Measurements from ENCODE around the gene MPZL1. TPM values are rescaled to one million over a fixed set of nuclear protein-coding genes. Genes with fewer than 3 reads are reported as not detected.

The MPZL1 gene
- total and polyA plus RNA-seq, 2 donors (not counting 3 experiments of a cell fraction or from before 2014, with no cell fraction given): 41.7 to 99.1 TPM

GRCh38 chr1:167722152-167722869 is 529 bp downstream of the MPZL1 start:
- peak overlapping the region; percentile 100 for H3K4me2 ChIP-seq (ENCODE audit: insufficient read depth, low read length)
- no peaks in the 10 kb centered on the region for H3K9me3 ChIP-seq (replicated peaks; ENCODE audit: control insufficient read depth, insufficient read depth, low read length)
- dilution Hi-C loops (cut with MboI; ENCODE audit: extremely low pct_ligation_motif_present, low sequenced_read_pairs) (no loop called here), intact Hi-C loops (cut with micrococcal nuclease) (loop anchor here (2.0 to 5.0 kb wide), 2 partner anchors 415 to 502 kb away; partner anchors contain the start of genes GPR161 and POU2F1)
- FAIRE-seq (no peak), DNase-seq (ENCODE audit: low read depth, low spot score) (peak; percentile 52)
- ChIA-PET CTCF (interaction anchor here (0.7 to 2.1 kb wide), 7 partner anchors 23 to 363 kb away, joined by 3 to 29 read pairs (median 8); no protein-coding TSS in a partner anchor), POLR2A (no interaction called here)
- peak overlapping the region; percentile 55 for H3K9ac ChIP-seq (replicated peaks; ENCODE audit: extremely low read depth, insufficient read depth, low read length)
- H3K27ac ChIP-seq (ENCODE audit: insufficient read depth, low read depth, low read length): peak overlapping the region; percentile 72
- no peak for TF ChIP-seq FOS (IDR thresholded peaks at IDR 0.05; ENCODE audit: borderline replicate concordance, insufficient read depth, low read length)
- TF ChIP-seq JUN (IDR thresholded peaks at IDR 0.05; ENCODE audit: borderline replicate concordance, insufficient read depth, insufficient read length, low read depth): no peak
- no peak for TF ChIP-seq POLR2A (IDR thresholded peaks at IDR 0.05; ENCODE audit: low read depth, low read length)
- peak overlapping the region; percentile 59 to 97 (median 72) for H3K4me3 ChIP-seq (replicated peaks in 1 of 3; ENCODE audit: insufficient read depth in 1 of 3, low read depth in 1 of 3, low read length in 3 of 3)
- no peaks in the 10 kb centered on the region for H3K36me3 ChIP-seq (ENCODE audit: control insufficient read depth in 2 of 2, extremely low read depth in 1 of 2, insufficient read depth in 2 of 2, low read length in 2 of 2)
- peaks cover 48% of the 10 kb centered on the region for H3K79me2 ChIP-seq (ENCODE audit: control insufficient read depth, insufficient read depth, low read length)
- H2AFZ ChIP-seq (ENCODE audit: low read depth, low read length): peak overlapping the region; percentile 94
- no TSS peak for BruUV-seq (replicated peaks)
- peaks cover 26% of the 10 kb centered on the region for H3K4me1 ChIP-seq (ENCODE audit: control insufficient read depth, extremely low read depth, insufficient read depth, low read length)
- H3K9me1 ChIP-seq (replicated peaks; ENCODE audit: control insufficient read depth, extremely low read depth, insufficient read depth, low read length): no peaks in the 10 kb centered on the region
- peaks cover 8% of the 10 kb centered on the region for H4K20me1 ChIP-seq (replicated peaks; ENCODE audit: control insufficient read depth, extremely low read depth, insufficient read depth, low read length)
- no peaks in the 10 kb centered on the region for H3K27me3 ChIP-seq (ENCODE audit: control insufficient read depth in 2 of 2, insufficient read depth in 2 of 2, low read length in 2 of 2)

GRCh38 chr1:167722870-167723251 is 1.1 kb downstream of the MPZL1 start:
- H3K79me2 ChIP-seq (ENCODE audit: control insufficient read depth, insufficient read depth, low read length): peaks cover 53% of the 10 kb centered on the region
- H3K9ac ChIP-seq (replicated peaks; ENCODE audit: extremely low read depth, insufficient read depth, low read length): peak overlapping the region; percentile 55
- no peaks in the 10 kb centered on the region for H3K9me3 ChIP-seq (replicated peaks; ENCODE audit: control insufficient read depth, insufficient read depth, low read length)
- H3K36me3 ChIP-seq (ENCODE audit: control insufficient read depth in 2 of 2, extremely low read depth in 1 of 2, insufficient read depth in 2 of 2, low read length in 2 of 2): no peaks in the 10 kb centered on the region
- DNase-seq (ENCODE audit: low read depth, low spot score) (no peak), FAIRE-seq (no peak)
- H2AFZ ChIP-seq (ENCODE audit: low read depth, low read length): no peak overlapping the region
- no peaks in the 10 kb centered on the region for H3K27me3 ChIP-seq (ENCODE audit: control insufficient read depth in 2 of 2, insufficient read depth in 2 of 2, low read length in 2 of 2)
- TF ChIP-seq MAX (IDR thresholded peaks at IDR 0.05; ENCODE audit: insufficient read depth, insufficient read length): no peak
- no peak for TF ChIP-seq JUN (IDR thresholded peaks at IDR 0.05; ENCODE audit: borderline replicate concordance, insufficient read depth, insufficient read length, low read depth)
- TF ChIP-seq POLR2A (IDR thresholded peaks at IDR 0.05; ENCODE audit: low read depth, low read length): no peak
- TF ChIP-seq MYC (IDR thresholded peaks at IDR 0.05; ENCODE audit: low read depth, low read length): no peak
- ChIA-PET CTCF (interaction anchor here (0.5 to 1.7 kb wide), 5 partner anchors 30 to 363 kb away, joined by 3 to 10 read pairs (median 5); no protein-coding TSS in a partner anchor), POLR2A (no interaction called here)
- H3K4me2 ChIP-seq (ENCODE audit: insufficient read depth, low read length): peak overlapping the region; percentile 100
- dilution Hi-C loops (cut with MboI; ENCODE audit: extremely low pct_ligation_motif_present, low sequenced_read_pairs) (no loop called here), intact Hi-C loops (cut with micrococcal nuclease) (loop anchor here (2.0 to 5.0 kb wide), 2 partner anchors 414 to 502 kb away; partner anchors contain the start of genes GPR161 and POU2F1)
- H4K20me1 ChIP-seq (replicated peaks; ENCODE audit: control insufficient read depth, extremely low read depth, insufficient read depth, low read length): peaks cover 8% of the 10 kb centered on the region
- H3K4me3 ChIP-seq (replicated peaks in 1 of 3; ENCODE audit: insufficient read depth in 1 of 3, low read depth in 1 of 3, low read length in 3 of 3): peak overlapping the region; percentile 59 to 97 (median 72)
- peak overlapping the region; percentile 72 for H3K27ac ChIP-seq (ENCODE audit: insufficient read depth, low read depth, low read length)
- BruUV-seq (replicated peaks): no TSS peak
- H3K4me1 ChIP-seq (ENCODE audit: control insufficient read depth, extremely low read depth, insufficient read depth, low read length): peaks cover 26% of the 10 kb centered on the region
- H3K9me1 ChIP-seq (replicated peaks; ENCODE audit: control insufficient read depth, extremely low read depth, insufficient read depth, low read length): no peaks in the 10 kb centered on the region
